Vagina (tissue), 2 donors: ENCODE data around the gene SLC7A14.

Experiments
- POLR2A ChIP-seq, 2 donors: fragments of 450-650 bp; IDR thresholded peaks; one replicate each; pipeline ENCODE4 v1.6.1; 2017; ENCODE audit warnings: antibody characterized with exemption in 2 of 2, mild to moderate bottlenecking in 2 of 2, moderate library complexity in 2 of 2
- POLR2AphosphoS5 ChIP-seq, 2 donors: sonication (generic); formaldehyde crosslinking; IDR thresholded peaks; one replicate each; pipeline ENCODE4 v1.9.0; 2017; ENCODE audit warnings: antibody characterized with exemption in 2 of 2, mild to moderate bottlenecking in 2 of 2, low read depth in 1 of 2; ENCODE audit not compliant: insufficient read depth in 1 of 2
- TF ChIP-seq, protein P1 (sequence below), 3 experiments: fragments of 450-650 bp in 2 of 3; fragments of 200-600 bp in 1 of 3; sonication (generic) in 1 of 3; IDR thresholded peaks; one replicate each; pipeline ENCODE4 v1.5.1; 2017 to 2019; ENCODE audit warnings: antibody characterized with exemption in 3 of 3, mild to moderate bottlenecking in 2 of 3, moderate library complexity in 2 of 3

GRCh38 chr3:170594528-170594927, 8.7 kb upstream of the SLC7A14 start:
- TF ChIP-seq, protein P1, sequence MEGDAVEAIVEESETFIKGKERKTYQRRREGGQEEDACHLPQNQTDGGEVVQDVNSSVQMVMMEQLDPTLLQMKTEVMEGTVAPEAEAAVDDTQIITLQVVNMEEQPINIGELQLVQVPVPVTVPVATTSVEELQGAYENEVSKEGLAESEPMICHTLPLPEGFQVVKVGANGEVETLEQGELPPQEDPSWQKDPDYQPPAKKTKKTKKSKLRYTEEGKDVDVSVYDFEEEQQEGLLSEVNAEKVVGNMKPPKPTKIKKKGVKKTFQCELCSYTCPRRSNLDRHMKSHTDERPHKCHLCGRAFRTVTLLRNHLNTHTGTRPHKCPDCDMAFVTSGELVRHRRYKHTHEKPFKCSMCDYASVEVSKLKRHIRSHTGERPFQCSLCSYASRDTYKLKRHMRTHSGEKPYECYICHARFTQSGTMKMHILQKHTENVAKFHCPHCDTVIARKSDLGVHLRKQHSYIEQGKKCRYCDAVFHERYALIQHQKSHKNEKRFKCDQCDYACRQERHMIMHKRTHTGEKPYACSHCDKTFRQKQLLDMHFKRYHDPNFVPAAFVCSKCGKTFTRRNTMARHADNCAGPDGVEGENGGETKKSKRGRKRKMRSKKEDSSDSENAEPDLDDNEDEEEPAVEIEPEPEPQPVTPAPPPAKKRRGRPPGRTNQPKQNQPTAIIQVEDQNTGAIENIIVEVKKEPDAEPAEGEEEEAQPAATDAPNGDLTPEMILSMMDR (IDR thresholded peaks at IDR 0.05), result no peak
- TF ChIP-seq POLR2AphosphoS5 (IDR thresholded peaks at IDR 0.05; ENCODE audit: insufficient read depth in 1 of 2, low read depth in 1 of 2) (no peak), POLR2A (IDR thresholded peaks at IDR 0.05) (no peak)
